Right lobe of liver (tissue), 4 donors: ENCODE data around the gene PRRT3.

Source experiments
- CTCF ChIP-seq, 4 donors: fragments of 200-600 bp in 3 of 4; fragments of 450-650 bp in 1 of 4; IDR thresholded peaks; one replicate each; pipeline versions ENCODE4 v1.5.1 to v1.8.0; 2016 to 2022; ENCODE audit warnings: antibody characterized with exemption in 4 of 4, mild to moderate bottlenecking in 2 of 4
- POLR2A ChIP-seq: fragments of 450-650 bp; IDR thresholded peaks from one replicate; pipeline ENCODE4 v1.6.1; 2017; ENCODE audit warnings: antibody characterized with exemption, mild to moderate bottlenecking
- donor health status: DM: no; HTN: no; CAD: no.
- donor health status: DM: no; HTN: no; CAD: no.
- donor health status: DM: no; HTN: yes; CAD: no.

- TF ChIP-seq POLR2A (no peak), CTCF (IDR thresholded peaks at IDR 0.05) (no peak)
Observed at GRCh38 chr3:9955611-9956352, 3.6 kb upstream of the PRRT3 start.
